K562 (cell line): ENCODE measurements around the gene KXD1. TPM values are rescaled to one million over a fixed set of nuclear protein-coding genes. Genes with fewer than 3 reads are reported as not detected.

Experiments
- FOXA3 ChIP-seq, 2 experiments: fragments of 450-650 bp in 1 of 2; sonication (generic) in 1 of 2; formaldehyde crosslinking; IDR thresholded peaks in 1 of 2; conservative IDR thresholded peaks in 1 of 2; 2 replicates each; pipeline versions ENCODE4 v1.4.0 to v1.8.0; 2020 to 2022; ENCODE audit warnings: mild to moderate bottlenecking in 2 of 2, missing genetic modification reagents in 1 of 2
- MYBL2 ChIP-seq, 2 experiments: fragments of 450-650 bp in 1 of 2; sonication (generic) in 1 of 2; formaldehyde crosslinking in 1 of 2; IDR thresholded peaks; 2 replicates each; pipeline versions ENCODE4 v1.6.1 to v1.8.1; 2017 to 2022; ENCODE audit warnings: borderline replicate concordance in 1 of 2, inconsistent platforms in 1 of 2, low read depth in 1 of 2, mild to moderate bottlenecking in 1 of 2, missing genetic modification reagents in 1 of 2, moderate library complexity in 1 of 2
- NFIC ChIP-seq: fragments of 450-650 bp; IDR thresholded peaks from 2 replicates; pipeline ENCODE4 v1.6.1; 2017; ENCODE audit warnings: mild to moderate bottlenecking, inconsistent platforms
- PPARD ChIP-seq: fragments of 250-450 bp; sonication (Bioruptor Pico); IDR thresholded peaks from 2 replicates; pipeline ENCODE4 v1.8.0; 2022; ENCODE audit warnings: inconsistent platforms, mild to moderate bottlenecking, moderate library complexity
- SMARCC2 ChIP-seq: fragments of 450-650 bp; IDR thresholded peaks from 2 replicates; pipeline ENCODE4 v1.6.1; 2017; ENCODE audit warnings: antibody characterized with exemption, moderate library complexity, mild to moderate bottlenecking, low read depth
- SNIP1 ChIP-seq: fragments of 450-650 bp; IDR thresholded peaks from 2 replicates; pipeline ENCODE4 v1.7.1; 2017; ENCODE audit warnings: low read depth, mild to moderate bottlenecking
- SREBF1 ChIP-seq: fragments of 150-350 bp; IDR thresholded peaks from 2 replicates; pipeline ENCODE4 v1.6.1; 2014; ENCODE audit warnings: antibody characterized with exemption, low read depth, low read length, borderline replicate concordance
- STAT5B ChIP-seq: fragments of 250-450 bp; sonication (Bioruptor Pico); IDR thresholded peaks from 2 replicates; pipeline ENCODE4 v1.8.0; 2021; ENCODE audit warnings: mild to moderate bottlenecking, inconsistent platforms
- SUPT5H ChIP-seq: fragments of 450-650 bp; IDR thresholded peaks from 2 replicates; pipeline ENCODE4 v1.6.1; 2016
- ZNF444 ChIP-seq: fragments of 250-450 bp; sonication (Bioruptor Pico); IDR thresholded peaks from 2 replicates; pipeline ENCODE4 v1.4.0; 2020; ENCODE audit warnings: mild to moderate bottlenecking, moderate library complexity
- ZNF551 ChIP-seq: fragments of 250-450 bp; sonication (Bioruptor Pico); IDR thresholded peaks from 2 replicates; pipeline ENCODE4 v1.5.0; 2021; ENCODE audit warnings: mild to moderate bottlenecking, moderate library complexity
- polyA plus RNA-seq, 8 experiments: library from polyadenylated mRNA; depleted of rRNA in 4 of 8; stranded (reverse) in 5 of 8; unstranded in 3 of 8; fragments of >200 nt; fragmentation: Nextera tagmentation in 2 of 8; fragmentation: Illumina TruSeq in 1 of 8; extraction: Ambion mirVana in 2 of 8; extraction: Trizol in 1 of 8; gene quantifications; 2 replicates each; pipeline versions ENCODE4 v1.2.1 to v1.2.3, GENCODE V29; 2011 to 2014; ENCODE audit warnings: inconsistent platforms in 1 of 8, missing spikeins in 1 of 8
- total RNA-seq, 7 experiments: library from RNA; depleted of rRNA in 6 of 7; stranded (reverse); fragments of >200 nt in 6 of 7; fragmentation: Illumina TruSeq in 2 of 7; extraction: Trizol in 2 of 7; gene quantifications; 2 replicates each; pipeline versions ENCODE4 v1.2.1 to v1.2.3, GENCODE V29; 2011 to 2021; ENCODE audit warnings: low replicate concordance in 1 of 7
- TF ChIP-seq, protein P1 (sequence below): fragments of 450-650 bp; formaldehyde crosslinking; IDR thresholded peaks from 2 replicates; pipeline ENCODE4 v1.4.0; 2020; ENCODE audit warnings: mild to moderate bottlenecking, mixed read lengths
- TF ChIP-seq, protein P2 (sequence below): fragments of 200-400 bp; formaldehyde crosslinking; IDR thresholded peaks from 2 replicates; pipeline ENCODE4 v1.6.1; 2017; ENCODE audit warnings: mild to moderate bottlenecking, low read depth, low read length, moderate library complexity

The KXD1 gene
- total and polyA plus RNA-seq, 9 of the 15 experiments (the other 6 are each of a cell fraction or from before 2014, with no cell fraction given): 21.9 to 210 (median 118) TPM

DNA sequence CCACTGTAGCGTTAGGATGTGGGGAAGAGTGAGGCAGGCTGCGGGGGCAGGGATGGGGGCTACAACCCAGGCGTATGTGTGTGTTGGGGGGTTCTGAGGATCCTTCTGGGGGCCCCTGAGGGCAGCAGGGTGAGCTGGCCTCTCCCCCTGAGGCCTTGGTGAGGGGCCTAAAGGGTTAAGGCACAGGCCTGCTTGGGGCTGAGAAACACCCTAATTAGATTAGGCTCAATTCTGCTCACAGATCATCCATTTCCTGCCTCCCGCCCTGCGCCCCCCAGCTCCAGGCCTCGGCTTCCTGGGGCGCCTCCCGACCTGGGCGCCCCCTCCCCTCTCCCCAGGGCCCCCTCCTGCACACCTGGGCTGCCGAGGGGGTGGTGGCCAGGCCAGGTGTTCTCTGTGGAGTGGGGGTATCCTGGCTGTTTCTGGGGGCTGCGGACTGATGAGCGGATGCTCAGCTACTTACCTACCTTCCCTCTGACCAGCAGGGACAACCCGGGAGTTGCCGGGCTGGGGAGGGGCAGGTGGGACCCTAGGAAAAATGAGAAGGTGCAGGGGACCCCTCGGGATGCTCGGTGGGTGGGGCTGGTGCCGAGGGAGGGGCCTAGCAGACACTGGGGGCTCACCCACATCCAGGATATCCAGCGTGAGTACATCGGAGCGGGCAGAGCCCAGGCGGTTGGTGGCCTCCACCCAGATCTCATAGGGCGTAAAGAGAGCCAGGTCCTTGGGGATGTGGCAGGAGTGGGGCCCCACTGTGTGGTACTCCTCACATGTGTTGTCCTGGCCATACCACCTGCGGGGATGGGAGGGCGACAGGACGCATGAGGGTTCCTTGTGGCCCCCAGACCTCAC, 40.4 kb downstream of the KXD1 start (continued):
- TF ChIP-seq, protein P1, sequence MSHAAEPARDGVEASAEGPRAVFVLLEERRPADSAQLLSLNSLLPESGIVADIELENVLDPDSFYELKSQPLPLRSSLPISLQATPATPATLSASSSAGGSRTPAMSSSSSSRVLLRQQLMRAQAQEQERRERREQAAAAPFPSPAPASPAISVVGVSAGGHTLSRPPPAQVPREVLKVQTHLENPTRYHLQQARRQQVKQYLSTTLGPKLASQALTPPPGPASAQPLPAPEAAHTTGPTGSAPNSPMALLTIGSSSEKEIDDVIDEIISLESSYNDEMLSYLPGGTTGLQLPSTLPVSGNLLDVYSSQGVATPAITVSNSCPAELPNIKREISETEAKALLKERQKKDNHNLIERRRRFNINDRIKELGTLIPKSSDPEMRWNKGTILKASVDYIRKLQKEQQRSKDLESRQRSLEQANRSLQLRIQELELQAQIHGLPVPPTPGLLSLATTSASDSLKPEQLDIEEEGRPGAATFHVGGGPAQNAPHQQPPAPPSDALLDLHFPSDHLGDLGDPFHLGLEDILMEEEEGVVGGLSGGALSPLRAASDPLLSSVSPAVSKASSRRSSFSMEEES (CRISPR knock-in tag): no peak
- no peak for TF ChIP-seq ZNF444 (CRISPR knock-in tag)
- TF ChIP-seq, protein P2, sequence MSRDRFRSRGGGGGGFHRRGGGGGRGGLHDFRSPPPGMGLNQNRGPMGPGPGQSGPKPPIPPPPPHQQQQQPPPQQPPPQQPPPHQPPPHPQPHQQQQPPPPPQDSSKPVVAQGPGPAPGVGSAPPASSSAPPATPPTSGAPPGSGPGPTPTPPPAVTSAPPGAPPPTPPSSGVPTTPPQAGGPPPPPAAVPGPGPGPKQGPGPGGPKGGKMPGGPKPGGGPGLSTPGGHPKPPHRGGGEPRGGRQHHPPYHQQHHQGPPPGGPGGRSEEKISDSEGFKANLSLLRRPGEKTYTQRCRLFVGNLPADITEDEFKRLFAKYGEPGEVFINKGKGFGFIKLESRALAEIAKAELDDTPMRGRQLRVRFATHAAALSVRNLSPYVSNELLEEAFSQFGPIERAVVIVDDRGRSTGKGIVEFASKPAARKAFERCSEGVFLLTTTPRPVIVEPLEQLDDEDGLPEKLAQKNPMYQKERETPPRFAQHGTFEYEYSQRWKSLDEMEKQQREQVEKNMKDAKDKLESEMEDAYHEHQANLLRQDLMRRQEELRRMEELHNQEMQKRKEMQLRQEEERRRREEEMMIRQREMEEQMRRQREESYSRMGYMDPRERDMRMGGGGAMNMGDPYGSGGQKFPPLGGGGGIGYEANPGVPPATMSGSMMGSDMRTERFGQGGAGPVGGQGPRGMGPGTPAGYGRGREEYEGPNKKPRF: no peak
- no peak for TF ChIP-seq FOXA3 (CRISPR knock-in tag; conservative IDR thresholded peaks at IDR 0.05 in 1 of 2, IDR thresholded peaks at IDR 0.05 in 1 of 2)
- TF ChIP-seq SUPT5H: no peak
- TF ChIP-seq SNIP1: no peak
- no peak for TF ChIP-seq STAT5B (CRISPR knock-in tag)
- TF ChIP-seq NFIC: no peak
- no peak for TF ChIP-seq ZNF551 (CRISPR knock-in tag)
- TF ChIP-seq PPARD (CRISPR knock-in tag): no peak
- TF ChIP-seq SMARCC2: no peak
- no peak for TF ChIP-seq SREBF1
- TF ChIP-seq MYBL2 (IDR thresholded peaks at IDR 0.05; ENCODE audit: low read depth): no peak
- TF ChIP-seq MYBL2 (CRISPR knock-in tag; IDR thresholded peaks at IDR 0.05; ENCODE audit: borderline replicate concordance): no peak
